ENCODE measurements around the gene TMEM45A. TPM values are rescaled to one million over a fixed set of nuclear protein-coding genes. Genes with fewer than 3 reads are reported as not detected.

TMEM45A gene
- total RNA-seq, 1 experiment from 2014 or later: 10.1 TPM

- TF ChIP-seq, protein P1, sequence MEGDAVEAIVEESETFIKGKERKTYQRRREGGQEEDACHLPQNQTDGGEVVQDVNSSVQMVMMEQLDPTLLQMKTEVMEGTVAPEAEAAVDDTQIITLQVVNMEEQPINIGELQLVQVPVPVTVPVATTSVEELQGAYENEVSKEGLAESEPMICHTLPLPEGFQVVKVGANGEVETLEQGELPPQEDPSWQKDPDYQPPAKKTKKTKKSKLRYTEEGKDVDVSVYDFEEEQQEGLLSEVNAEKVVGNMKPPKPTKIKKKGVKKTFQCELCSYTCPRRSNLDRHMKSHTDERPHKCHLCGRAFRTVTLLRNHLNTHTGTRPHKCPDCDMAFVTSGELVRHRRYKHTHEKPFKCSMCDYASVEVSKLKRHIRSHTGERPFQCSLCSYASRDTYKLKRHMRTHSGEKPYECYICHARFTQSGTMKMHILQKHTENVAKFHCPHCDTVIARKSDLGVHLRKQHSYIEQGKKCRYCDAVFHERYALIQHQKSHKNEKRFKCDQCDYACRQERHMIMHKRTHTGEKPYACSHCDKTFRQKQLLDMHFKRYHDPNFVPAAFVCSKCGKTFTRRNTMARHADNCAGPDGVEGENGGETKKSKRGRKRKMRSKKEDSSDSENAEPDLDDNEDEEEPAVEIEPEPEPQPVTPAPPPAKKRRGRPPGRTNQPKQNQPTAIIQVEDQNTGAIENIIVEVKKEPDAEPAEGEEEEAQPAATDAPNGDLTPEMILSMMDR (conservative IDR thresholded peaks at IDR 0.05): no peak
- Histone ChIP-seq H3T11ph (ENCODE audit: low read length) (no peak overlapping the region), H3K79me1 (ENCODE audit: insufficient read depth, low read depth, low read length, poor library complexity, severe bottlenecking) (no peaks in the 10 kb centered on the region), H3K9me3 (ENCODE audit: control insufficient read depth, low read depth, low read length) (no peaks in the 10 kb centered on the region), H4K20me1 (ENCODE audit: control insufficient read depth, insufficient read depth, insufficient read length) (no peaks in the 10 kb centered on the region), H3K4ac (ENCODE audit: low read depth, low read length) (no peak overlapping the region), H3K79me2 (ENCODE audit: insufficient read depth, low read length) (no peaks in the 10 kb centered on the region), H3K4me1 (ENCODE audit: insufficient read depth, low read length) (no peaks in the 10 kb centered on the region), H3K56ac (ENCODE audit: insufficient read length, low read depth, low read length) (no peak overlapping the region), H2BK20ac (ENCODE audit: low read depth, low read length, poor library complexity, severe bottlenecking) (no peak overlapping the region), H2AK5ac (ENCODE audit: insufficient read length, low read length) (no peak overlapping the region), H3K23me2 (ENCODE audit: insufficient read length, low read depth, low read length, poor library complexity, severe bottlenecking) (no peaks in the 10 kb centered on the region), H3K14ac (ENCODE audit: insufficient read depth, low read length) (no peak overlapping the region), H3K18ac (ENCODE audit: insufficient read length, low read depth, low read length) (no peak overlapping the region), H2BK15ac (ENCODE audit: low read depth, low read length) (no peak overlapping the region), H4K5ac (ENCODE audit: insufficient read length, low read depth, low read length) (no peak overlapping the region), H2BK12ac (ENCODE audit: insufficient read length, low read depth, low read length) (no peak overlapping the region), H2BK5ac (ENCODE audit: insufficient read length, low read length) (no peak overlapping the region), H2AFZ (ENCODE audit: low read length) (no peak overlapping the region), H3K27ac (ENCODE audit: insufficient read length, low read depth, low read length) (no peak overlapping the region), H3K4me2 (ENCODE audit: insufficient read depth, insufficient read length, low read length) (no peak overlapping the region), H4K8ac (replicated peaks; ENCODE audit: insufficient read length, low read depth, low read length) (no peak overlapping the region), H3K27me3 (ENCODE audit: insufficient read depth, low read length) (no peaks in the 10 kb centered on the region), H2BK120ac (ENCODE audit: low read depth, low read length, poor library complexity, severe bottlenecking) (no peak overlapping the region), H3K23ac (ENCODE audit: insufficient read length, low read depth, low read length) (no peak overlapping the region), H4K91ac (ENCODE audit: insufficient read length, low read depth, low read length) (no peak overlapping the region), H3K9ac (ENCODE audit: extremely low read depth, insufficient read length, low read length) (no peak overlapping the region)
- Mint-ChIP-seq H3K27me3 (ENCODE audit: low read depth) (no peaks in the 10 kb centered on the region), H3K4me3 (no peak overlapping the region), H3K9me3 (peaks cover 7 to 14% of the 10 kb centered on the region in 2 experiments; a peak in 3 of 5 replicates), H3K27ac (no peak overlapping the region), H3K36me3 (ENCODE audit: insufficient read depth in 1 of 3, low read depth in 3 of 3) (peaks cover 19 to 47% (median 21%) of the 10 kb centered on the region in 3 experiments), H3K4me1 (peaks cover 17 to 20% of the 10 kb centered on the region in 2 experiments)
- WGBS (ENCODE audit: extremely low coverage, insufficient read length, low lambda C conversion rate): no CpG with 5 or more reads among the region's 2 CpGs
- no peak for DNase-seq
Observed at GRCh38 chr3:100455841-100456550, 36.4 kb upstream of the TMEM45A start.
